Subcutaneous adipose tissue (tissue), 4 donors: ENCODE data around the gene NXN. TPM values are rescaled to one million over a fixed set of nuclear protein-coding genes. Genes with fewer than 3 reads are reported as not detected.

Experiments
- total RNA-seq, 4 donors: library from RNA; depleted of rRNA; stranded (reverse); fragments of >200 nt; gene quantifications; one replicate each; pipeline ENCODE4 v1.1.0, GENCODE V29; 2016
- TF ChIP-seq, protein P1 (sequence below): fragments of 450-650 bp; IDR thresholded peaks from one replicate; pipeline ENCODE4 v1.5.1; 2016; ENCODE audit warnings: low read depth, mild to moderate bottlenecking, control low read depth, antibody characterized with exemption, moderate library complexity

NXN gene
- total RNA-seq = 10 to 100 TPM in 1 of 4 donors, 1 to 10 TPM in 3; 2.9 to 24.3 (median 7.4) TPM

DNA sequence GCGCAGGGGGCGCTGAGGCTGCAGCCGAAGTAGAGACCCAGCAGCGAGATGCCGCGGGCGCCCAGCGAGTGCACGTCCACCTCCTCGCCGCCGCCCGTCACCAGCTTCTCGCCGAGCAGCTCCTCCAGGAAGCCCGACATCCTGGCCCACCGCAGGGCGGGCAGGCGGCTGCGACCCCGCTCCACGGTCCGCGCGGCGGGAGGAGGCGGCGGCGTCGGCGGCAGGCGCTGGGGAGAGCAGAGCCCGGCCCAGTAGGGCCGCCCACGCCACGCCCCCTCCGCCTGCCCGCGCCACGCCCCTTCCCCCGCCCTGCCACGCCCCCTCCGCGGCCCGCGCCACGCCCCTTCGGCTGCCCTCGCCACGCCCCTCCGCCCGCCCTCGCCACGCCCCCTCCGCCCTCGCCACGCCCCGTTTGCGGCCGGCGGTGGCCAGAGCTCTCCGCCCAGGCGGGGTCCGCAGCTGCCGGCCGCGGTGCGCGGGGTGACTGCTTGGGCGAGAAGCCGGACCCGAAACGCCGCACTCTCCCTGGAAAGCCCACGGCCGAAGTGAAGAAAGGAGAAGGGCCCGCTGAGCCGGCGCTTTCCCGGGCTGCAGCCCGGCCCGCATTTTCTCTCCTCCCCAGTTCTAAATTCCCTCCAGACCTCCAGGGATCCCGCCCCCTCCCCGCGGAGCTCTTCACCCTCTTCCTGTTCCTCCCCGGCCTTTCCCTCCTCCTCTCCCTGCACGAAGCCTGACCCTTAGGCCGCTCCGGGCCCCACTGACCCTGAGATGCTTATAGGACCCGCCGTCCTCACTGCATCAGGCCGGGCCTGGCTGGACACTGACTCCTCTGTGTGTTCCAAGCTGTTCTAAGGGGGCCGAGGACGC lies at the start of gene NXN:
Gene NXN (minus strand): TSS at position 238 of the 867 bp plus-strand sequence.
- TF ChIP-seq, protein P1, sequence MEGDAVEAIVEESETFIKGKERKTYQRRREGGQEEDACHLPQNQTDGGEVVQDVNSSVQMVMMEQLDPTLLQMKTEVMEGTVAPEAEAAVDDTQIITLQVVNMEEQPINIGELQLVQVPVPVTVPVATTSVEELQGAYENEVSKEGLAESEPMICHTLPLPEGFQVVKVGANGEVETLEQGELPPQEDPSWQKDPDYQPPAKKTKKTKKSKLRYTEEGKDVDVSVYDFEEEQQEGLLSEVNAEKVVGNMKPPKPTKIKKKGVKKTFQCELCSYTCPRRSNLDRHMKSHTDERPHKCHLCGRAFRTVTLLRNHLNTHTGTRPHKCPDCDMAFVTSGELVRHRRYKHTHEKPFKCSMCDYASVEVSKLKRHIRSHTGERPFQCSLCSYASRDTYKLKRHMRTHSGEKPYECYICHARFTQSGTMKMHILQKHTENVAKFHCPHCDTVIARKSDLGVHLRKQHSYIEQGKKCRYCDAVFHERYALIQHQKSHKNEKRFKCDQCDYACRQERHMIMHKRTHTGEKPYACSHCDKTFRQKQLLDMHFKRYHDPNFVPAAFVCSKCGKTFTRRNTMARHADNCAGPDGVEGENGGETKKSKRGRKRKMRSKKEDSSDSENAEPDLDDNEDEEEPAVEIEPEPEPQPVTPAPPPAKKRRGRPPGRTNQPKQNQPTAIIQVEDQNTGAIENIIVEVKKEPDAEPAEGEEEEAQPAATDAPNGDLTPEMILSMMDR = no peak

DNA sequence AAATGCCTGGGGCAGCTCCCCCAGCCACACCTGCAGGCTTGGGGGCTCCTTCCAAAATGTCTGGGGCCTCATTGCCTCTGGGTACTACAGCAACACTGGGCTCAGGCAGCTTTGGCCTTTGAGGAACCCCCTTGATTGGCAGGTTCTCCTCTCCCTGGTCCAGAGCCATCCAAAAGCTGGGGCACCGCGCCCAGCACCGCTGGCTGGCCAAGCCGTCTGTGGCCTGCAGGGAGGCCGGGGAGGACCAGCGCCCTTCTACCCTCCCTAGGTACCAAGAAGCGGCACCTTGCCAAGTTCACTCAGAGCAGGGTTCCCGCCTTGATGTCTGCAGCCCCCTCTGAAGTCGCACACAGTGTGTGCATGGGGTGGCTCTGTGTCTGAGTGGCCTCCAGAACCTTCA lies 47.5 kb upstream of the NXN start:
- TF ChIP-seq, protein P1 = no peak

DNA sequence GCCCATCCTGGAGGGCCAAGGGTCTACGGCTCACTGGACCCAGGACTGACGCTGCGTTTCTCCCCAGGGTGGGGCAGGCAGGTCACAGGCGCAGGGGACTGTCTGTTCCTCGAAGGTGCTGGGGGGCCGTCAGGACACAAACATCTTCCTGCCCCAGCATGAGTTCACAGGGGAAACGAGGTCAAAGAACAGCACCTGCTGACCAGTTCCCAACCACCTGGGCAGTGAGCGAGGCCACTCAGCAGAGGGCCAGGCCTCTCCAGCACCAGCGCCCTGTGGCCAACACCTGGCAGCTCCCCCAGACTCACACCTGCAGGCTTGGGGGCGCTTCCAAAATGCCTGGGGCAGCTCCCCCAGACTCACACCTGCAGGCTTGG lies 47.0 kb upstream of the NXN start:
- TF ChIP-seq, protein P1 = no peak

DNA sequence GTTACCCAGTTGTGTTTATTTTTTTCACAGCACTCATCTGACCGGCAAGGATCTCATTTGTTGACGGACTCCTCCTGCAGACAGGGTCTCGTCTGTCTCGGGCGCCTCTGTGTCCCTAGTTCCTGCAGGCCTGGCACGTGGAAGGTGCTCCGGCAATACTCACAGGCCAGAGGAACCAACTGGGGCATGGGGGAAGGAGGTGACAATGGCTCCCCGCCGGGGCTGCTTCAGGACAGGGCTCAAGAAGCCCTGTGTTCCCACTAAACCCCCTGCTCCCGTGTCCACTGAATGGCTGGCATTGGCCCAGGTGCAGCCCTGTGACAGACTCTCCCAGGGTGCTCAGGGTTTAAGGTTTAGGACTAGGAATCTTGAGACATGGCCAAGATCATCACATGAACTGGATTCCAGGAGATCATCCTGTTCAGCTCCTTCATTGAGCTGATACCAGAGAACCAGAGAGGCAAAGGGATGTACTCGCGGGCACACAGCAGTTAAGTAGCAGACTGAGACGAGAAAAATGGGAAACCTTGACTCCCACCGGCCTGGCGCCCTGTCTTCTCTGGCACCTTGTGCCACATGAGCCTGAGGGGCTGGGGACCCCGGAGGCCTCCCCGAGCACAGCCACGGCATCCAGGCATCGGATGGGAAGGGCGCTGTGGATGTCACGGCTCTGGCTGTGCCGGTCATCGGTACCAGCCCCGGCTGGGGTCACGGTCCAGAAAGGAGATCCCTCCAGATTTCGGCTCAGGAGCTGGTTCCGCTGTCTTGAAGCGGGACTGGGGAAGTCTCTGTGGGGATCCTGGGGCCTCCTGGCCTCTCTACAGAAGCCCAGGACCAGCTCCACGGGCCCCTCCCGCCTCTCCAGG lies 46.4 kb upstream of the NXN start:
- TF ChIP-seq, protein P1 = no peak

DNA sequence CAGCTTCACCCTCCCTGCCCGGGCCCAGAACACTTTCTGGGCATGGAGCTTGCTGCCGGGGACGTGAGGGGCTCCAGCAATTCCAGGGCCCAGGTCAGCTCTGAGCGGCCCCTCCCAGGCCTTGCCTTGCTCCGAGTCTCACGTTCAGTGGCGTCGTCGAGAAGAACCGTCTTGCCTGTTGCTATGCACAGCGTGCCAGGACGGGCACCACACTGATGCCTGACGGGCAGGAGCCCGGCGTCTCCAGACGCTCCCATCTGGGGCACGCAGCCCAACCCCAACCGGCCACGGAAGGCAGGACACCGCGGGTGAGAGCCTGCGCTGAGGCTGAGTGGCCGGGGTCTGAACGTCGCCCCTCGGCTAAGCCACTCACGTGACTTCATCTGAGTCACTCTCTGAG lies 44.5 kb upstream of the NXN start:
- TF ChIP-seq, protein P1 = no peak

DNA sequence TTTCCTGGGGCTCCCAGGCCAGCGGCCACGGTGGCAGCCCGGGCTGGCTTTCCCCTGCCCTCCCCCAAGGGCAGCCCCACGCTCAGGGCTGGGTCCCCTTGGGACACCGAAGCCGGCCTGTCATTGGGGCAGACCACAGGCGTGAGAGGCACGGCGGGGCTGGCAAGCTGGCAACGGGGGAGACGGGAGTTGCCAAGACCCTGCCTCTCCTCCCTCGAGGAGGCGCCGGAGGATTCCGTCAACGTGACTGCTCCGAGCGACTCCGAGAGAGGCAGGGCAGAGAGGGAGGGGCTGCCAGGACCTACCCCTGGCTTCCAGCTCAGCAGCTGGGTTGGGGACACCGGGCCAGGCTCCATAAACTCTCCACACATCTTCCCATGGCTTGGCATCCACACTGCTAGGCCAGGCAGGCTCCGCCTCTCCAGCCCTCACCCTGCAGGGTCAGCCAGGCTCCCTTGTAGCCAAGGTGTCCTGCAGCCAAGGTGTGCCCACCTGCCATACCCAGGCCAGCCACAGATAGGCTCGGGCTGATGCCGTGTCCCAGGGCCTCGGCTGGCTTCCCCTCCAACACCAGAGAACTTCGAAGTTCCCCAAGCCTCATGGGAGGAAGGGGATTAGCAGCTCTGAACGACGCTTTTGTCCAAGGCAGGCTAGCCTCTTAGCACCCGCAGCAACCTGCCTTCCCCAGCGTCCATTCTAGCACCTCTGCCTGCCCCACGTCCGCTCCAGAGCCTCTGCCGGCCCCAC lies 42.9 kb upstream of the NXN start:
- TF ChIP-seq, protein P1 = no peak
